Naive thymus-derived CD4-positive, alpha-beta T cell (primary cell): ENCODE measurements around the gene CMC1. TPM values are rescaled to one million over a fixed set of nuclear protein-coding genes. Genes with fewer than 3 reads are reported as not detected.
"Not testable (repeated sequence)": the region's sequence is repeated elsewhere in the genome, so short reads cannot be mapped to it uniquely, and the experiment has no call there.

Source experiments
- ATAC-seq: fragments of 150-1000 bp; cut with Tn5 transposase; 2 replicates; pipeline ENCODE4 v1.10.0; 2021; ENCODE audit warnings: mild to moderate bottlenecking, moderate library complexity
- CTCF ChIA-PET: fragments of 350-600 bp; sonication (Branson Sonifier 250); formaldehyde crosslinking; loops from one replicate; lab custom pipeline; 2021; ENCODE audit warnings: antibody characterized with exemption; lab: Charles Lee
- POLR2A ChIA-PET: fragments of 350-600 bp; sonication (Branson Sonifier 250); formaldehyde crosslinking; loops from one replicate; lab custom pipeline; 2021; ENCODE audit warnings: antibody characterized with exemption, inconsistent platforms; lab: Charles Lee
- DNase-seq, 9 donors: peaks; one replicate each; pipeline versions ENCODE4 v3.0.0 to v3.0.0-alpha.2; 2020 to 2022; ENCODE audit warnings: mixed read lengths in 1 of 9
- H3K27ac ChIP-seq: one replicate; pipeline ENCODE4 v1.7.0; 2013; ENCODE audit warnings: mild to moderate bottlenecking, low read depth, low read length, moderate library complexity
- H3K27me3 ChIP-seq, 2 donors: one replicate each; pipeline ENCODE4 v1.7.0; 2013; ENCODE audit warnings: low read length in 2 of 2, mild to moderate bottlenecking in 2 of 2, moderate library complexity in 2 of 2; ENCODE audit not compliant: control insufficient read depth in 2 of 2, insufficient read depth in 2 of 2
- H3K36me3 ChIP-seq, 3 experiments: 1 replicate in 2 of 3; 2 replicates in 1 of 3; pipeline ENCODE4 v1.7.0; 2013; ENCODE audit warnings: low read length in 3 of 3, mild to moderate bottlenecking in 3 of 3, moderate library complexity in 1 of 3; ENCODE audit not compliant: insufficient read depth in 3 of 3, control insufficient read depth in 2 of 3
- H3K4me1 ChIP-seq, 2 donors: one replicate each; pipeline ENCODE4 v1.7.0; 2013; ENCODE audit warnings: low read length in 2 of 2, mild to moderate bottlenecking in 2 of 2, moderate library complexity in 1 of 2; ENCODE audit not compliant: control insufficient read depth in 2 of 2, insufficient read depth in 2 of 2
- H3K4me3 ChIP-seq: 2 replicates; pipeline ENCODE4 v1.7.0; 2013; ENCODE audit warnings: mild to moderate bottlenecking, low read length
- H3K9me3 ChIP-seq, 3 experiments: 1 replicate in 2 of 3; 2 replicates in 1 of 3; pipeline ENCODE4 v1.7.0; 2013; ENCODE audit warnings: low read length in 3 of 3; ENCODE audit not compliant: control insufficient read depth in 2 of 3
- H3K27ac Mint-ChIP-seq, 9 donors: one replicate each; pipeline ENCODE4 v1.8.0; 2020 to 2022; ENCODE audit warnings: mixed read lengths in 9 of 9, mild to moderate bottlenecking in 8 of 9, moderate library complexity in 5 of 9, inconsistent platforms in 2 of 9
- H3K27me3 Mint-ChIP-seq, 5 donors: one replicate each; pipeline ENCODE4 v1.8.0; 2021 to 2022; ENCODE audit warnings: mixed read lengths in 5 of 5, mild to moderate bottlenecking in 1 of 5
- H3K36me3 Mint-ChIP-seq, 5 donors: one replicate each; pipeline ENCODE4 v1.8.0; 2020 to 2022; ENCODE audit warnings: mixed read lengths in 5 of 5, mild to moderate bottlenecking in 3 of 5, inconsistent platforms in 1 of 5
- H3K4me1 Mint-ChIP-seq, 7 donors: one replicate each; pipeline ENCODE4 v1.8.0; 2020 to 2022; ENCODE audit warnings: mixed read lengths in 7 of 7, mild to moderate bottlenecking in 3 of 7, inconsistent platforms in 1 of 7
- H3K4me3 Mint-ChIP-seq, 10 donors: one replicate each; pipeline ENCODE4 v1.8.0; 2020 to 2022; ENCODE audit warnings: mild to moderate bottlenecking in 10 of 10, mixed read lengths in 10 of 10, moderate library complexity in 6 of 10, inconsistent platforms in 2 of 10
- H3K9me3 Mint-ChIP-seq, 11 donors: one replicate each; pipeline ENCODE4 v1.8.0; 2020 to 2022; ENCODE audit warnings: mixed read lengths in 11 of 11, mild to moderate bottlenecking in 4 of 11, inconsistent platforms in 1 of 11, moderate library complexity in 1 of 11
- intact Hi-C, 2 donors: fragments of 100-400 bp; cut with micrococcal nuclease; formaldehyde crosslinking; loops; one replicate each; pipeline ENCODE4 v1.15.1; 2023
- polyA plus RNA-seq, 2 donors: library from polyadenylated mRNA; unstranded; fragments of 300-500 nt; fragmentation: Illumina TruSeq; gene quantifications; one replicate each; pipeline ENCODE4 v1.2.3, GENCODE V29; 2021
- total RNA-seq, 6 experiments: library from RNA in 5 of 6; stranded (reverse) in 5 of 6; gene quantifications; 1 replicate in 5 of 6; 2 replicates in 1 of 6; pipeline ENCODE4 v1.2.3 and lab custom pipeline; 2021 to 2026

CMC1 gene
- total and polyA plus RNA-seq, 7 experiments from 2014 or later, result 11.0 to 35.2 (median 15.5) TPM

DNA sequence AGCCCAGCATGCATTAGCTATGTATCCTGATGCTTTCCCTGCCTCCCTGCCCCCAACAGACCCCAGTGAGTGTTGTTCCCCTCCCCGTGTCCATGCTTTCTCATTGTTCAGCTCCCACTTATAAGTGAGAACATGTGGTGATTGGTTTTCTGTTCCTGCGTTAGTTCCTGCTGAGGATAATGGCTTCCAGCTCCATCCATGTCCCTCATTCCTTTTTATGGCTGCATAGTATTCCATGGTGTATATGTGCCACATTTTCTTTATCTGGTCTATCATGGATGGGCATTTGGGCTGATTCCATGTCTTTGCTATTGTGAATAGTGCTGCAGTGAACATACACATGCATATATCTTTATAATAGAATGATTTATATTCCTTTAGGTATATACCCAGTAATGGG, 28.5 kb downstream of the CMC1 start:
- peaks cover 26 to 69% (median 61%) of the 10 kb centered on the region in 5 donors for H3K36me3 Mint-ChIP-seq
- peaks cover 0 to 14% (median 6%) of the 10 kb centered on the region in 7 donors for H3K4me1 Mint-ChIP-seq
- H3K36me3 ChIP-seq, H3K4me3 ChIP-seq, H3K27me3 ChIP-seq, H3K4me3 Mint-ChIP-seq, DNase-seq, H3K27ac ChIP-seq, ATAC-seq, POLR2A ChIA-PET, intact Hi-C loops, H3K27ac Mint-ChIP-seq, H3K4me1 ChIP-seq, H3K9me3 ChIP-seq, H3K27me3 Mint-ChIP-seq: not testable (repeated sequence)
- H3K9me3 Mint-ChIP-seq, result peaks cover 17 to 40% (median 27%) of the 10 kb centered on the region in 11 donors
- CTCF ChIA-PET, result interaction anchor here (0.6 to 0.8 kb wide), 2 partner anchors 11 to 15 kb away, joined by 3 read pairs; no protein-coding TSS in a partner anchor

DNA sequence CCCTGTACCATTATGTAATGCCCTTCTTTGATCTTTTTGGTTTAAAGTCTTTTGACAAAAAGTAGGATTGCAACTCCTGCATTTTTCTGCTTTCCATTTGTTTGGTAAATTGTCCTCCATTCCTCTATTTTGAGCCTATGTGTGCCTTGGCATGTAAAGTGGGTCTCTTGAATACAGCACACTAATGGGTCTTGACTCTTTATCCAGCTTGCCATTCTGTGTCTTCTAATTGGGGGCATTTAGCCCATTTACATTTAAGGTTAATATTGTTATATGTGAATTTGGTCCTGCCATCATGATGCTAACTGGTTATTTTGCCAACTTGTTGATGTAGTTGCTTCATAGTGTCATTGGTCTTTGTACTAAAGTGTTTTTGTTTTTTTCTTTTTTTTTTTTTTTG, 32.4 kb downstream of the CMC1 start:
- Histone ChIP-seq H3K27ac (no peak overlapping the region), H3K4me1 (no peaks in the 10 kb centered on the region), H3K9me3 (peaks cover 0 to 5% (median 0%) of the 10 kb centered on the region in 3 experiments), H3K36me3 (peaks cover 0 to 10% (median 0%) of the 10 kb centered on the region in 3 experiments), H3K27me3 (no peaks in the 10 kb centered on the region), H3K4me3 (no peak overlapping the region)
- intact Hi-C loops, result no loop called here
- no peak for DNase-seq
- POLR2A ChIA-PET, result no interaction called here
- no peak overlapping the region for H3K4me3 Mint-ChIP-seq
- H3K27me3 Mint-ChIP-seq, result no peaks in the 10 kb centered on the region
- ATAC-seq, result no peak
- peaks cover 7 to 27% (median 11%) of the 10 kb centered on the region in 7 donors for H3K4me1 Mint-ChIP-seq
- peaks cover 28 to 71% (median 64%) of the 10 kb centered on the region in 5 donors for H3K36me3 Mint-ChIP-seq
- no peak overlapping the region for H3K27ac Mint-ChIP-seq
- H3K9me3 Mint-ChIP-seq, result peaks cover 17 to 42% (median 27%) of the 10 kb centered on the region in 11 donors
- CTCF ChIA-PET, result no interaction called here

DNA sequence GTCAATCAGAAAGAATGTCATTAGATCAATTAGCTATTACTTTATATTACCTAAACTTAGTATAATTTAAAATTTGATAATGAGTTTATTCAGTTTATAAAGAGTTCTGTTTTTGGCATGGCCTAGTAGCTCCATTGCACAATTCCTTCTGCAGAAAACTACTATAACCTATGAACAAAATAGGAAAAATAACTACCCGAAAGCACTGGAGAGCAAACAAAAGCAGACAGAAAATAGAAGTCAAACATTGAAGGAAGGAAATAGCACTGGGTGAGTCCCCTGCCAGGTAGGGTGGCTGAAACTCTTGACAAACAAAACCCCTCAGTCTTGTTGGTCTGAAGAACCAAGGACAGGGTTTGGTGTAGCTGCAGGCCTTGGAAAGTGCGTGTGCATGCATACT, 37.5 kb downstream of the CMC1 start:
- H3K4me3 ChIP-seq, result no peak overlapping the region
- ATAC-seq (no peak), DNase-seq (no peak)
- no peak overlapping the region for H3K27ac ChIP-seq
- Mint-ChIP-seq H3K9me3 (peaks cover under 1 to 12% (median 7%) of the 10 kb centered on the region in 11 donors), H3K4me1 (peaks cover 3 to 20% (median 9%) of the 10 kb centered on the region in 7 donors), H3K36me3 (peaks cover 8 to 24% (median 20%) of the 10 kb centered on the region in 5 donors), H3K4me3 (no peak overlapping the region), H3K27me3 (no peaks in the 10 kb centered on the region), H3K27ac (no peak overlapping the region)
- no peaks in the 10 kb centered on the region for H3K9me3 ChIP-seq
- POLR2A ChIA-PET, result no interaction called here
- H3K27me3 ChIP-seq, result no peaks in the 10 kb centered on the region
- no peaks in the 10 kb centered on the region for H3K4me1 ChIP-seq
- peaks cover 0 to 10% (median 0%) of the 10 kb centered on the region in 3 experiments for H3K36me3 ChIP-seq
- intact Hi-C loops, result no loop called here
- CTCF ChIA-PET, result interaction anchor here (0.7 to 0.9 kb wide), 2 partner anchors 19 to 611 kb away, joined by 3 to 4 read pairs; no protein-coding TSS in a partner anchor

DNA sequence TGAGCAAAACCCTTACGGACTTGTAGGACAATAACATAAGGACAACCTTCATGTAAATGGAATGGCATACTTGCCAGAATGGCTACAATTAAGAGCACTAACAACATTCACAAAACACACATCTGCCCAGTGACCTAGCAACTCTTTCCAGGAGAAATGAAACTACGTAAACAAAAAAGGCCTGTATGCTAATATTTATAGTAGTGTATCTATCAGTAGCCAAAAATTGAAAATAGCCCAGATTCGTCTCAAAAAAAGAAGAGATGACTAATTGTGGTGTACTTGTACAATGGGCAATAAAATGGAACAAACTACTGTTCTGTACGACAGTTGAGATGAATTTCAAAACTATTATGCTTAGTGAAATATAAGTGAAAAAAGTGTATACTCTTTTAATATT, 38.4 kb downstream of the CMC1 start:
- intact Hi-C loops, result no loop called here
- H3K27me3 ChIP-seq, result no peaks in the 10 kb centered on the region
- H3K27me3 Mint-ChIP-seq, result no peaks in the 10 kb centered on the region
- peaks cover 3 to 16% (median 13%) of the 10 kb centered on the region in 5 donors for H3K36me3 Mint-ChIP-seq
- H3K4me1 Mint-ChIP-seq, result peaks cover 3 to 22% (median 9%) of the 10 kb centered on the region in 7 donors
- ChIA-PET POLR2A (no interaction called here), CTCF (no interaction called here)
- H3K4me3 ChIP-seq, result no peak overlapping the region
- no peak for DNase-seq
- peaks cover 0 to 10% (median 0%) of the 10 kb centered on the region in 3 experiments for H3K36me3 ChIP-seq
- no peak overlapping the region for H3K4me3 Mint-ChIP-seq
- H3K9me3 Mint-ChIP-seq, result peaks cover 0 to 3% (median 1%) of the 10 kb centered on the region in 11 donors
- H3K4me1 ChIP-seq, result no peaks in the 10 kb centered on the region
- H3K9me3 ChIP-seq, result no peaks in the 10 kb centered on the region
- H3K27ac ChIP-seq, result no peak overlapping the region
- no peak for ATAC-seq
- no peak overlapping the region for H3K27ac Mint-ChIP-seq

DNA sequence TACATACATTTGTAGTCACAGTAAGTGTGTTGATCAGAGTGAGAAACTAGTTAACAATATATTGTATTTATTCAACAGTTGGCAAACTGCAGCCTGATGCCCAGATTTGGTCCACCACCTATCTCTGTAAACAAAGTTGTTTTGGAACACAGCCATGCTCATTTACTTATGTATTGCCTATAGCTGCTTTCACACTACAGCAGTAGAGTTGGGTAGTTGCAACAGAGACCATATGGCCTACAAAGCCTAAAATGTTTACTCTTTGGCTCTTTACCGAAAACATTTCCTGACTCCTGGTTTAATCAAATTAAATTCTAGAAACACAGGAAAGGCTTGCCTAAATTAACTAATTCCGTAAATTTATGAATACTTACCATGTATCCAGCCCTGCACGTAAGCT, 39.4 kb downstream of the CMC1 start:
- H3K27me3 Mint-ChIP-seq, result no peaks in the 10 kb centered on the region
- Histone ChIP-seq H3K4me1 (no peaks in the 10 kb centered on the region), H3K9me3 (no peaks in the 10 kb centered on the region), H3K27ac (no peak overlapping the region), H3K36me3 (peaks cover 0 to 3% (median 0%) of the 10 kb centered on the region in 3 experiments), H3K27me3 (no peaks in the 10 kb centered on the region), H3K4me3 (no peak overlapping the region)
- ChIA-PET POLR2A (no interaction called here), CTCF (no interaction called here)
- no peak overlapping the region for H3K4me3 Mint-ChIP-seq
- ATAC-seq (no peak), DNase-seq (no peak)
- intact Hi-C loops, result no loop called here
- no peak overlapping the region for H3K27ac Mint-ChIP-seq
- H3K4me1 Mint-ChIP-seq, result peaks cover 3 to 29% (median 15%) of the 10 kb centered on the region in 7 donors
- H3K9me3 Mint-ChIP-seq, result no peaks in the 10 kb centered on the region
- H3K36me3 Mint-ChIP-seq, result peaks cover 0 to 9% (median 7%) of the 10 kb centered on the region in 5 donors

DNA sequence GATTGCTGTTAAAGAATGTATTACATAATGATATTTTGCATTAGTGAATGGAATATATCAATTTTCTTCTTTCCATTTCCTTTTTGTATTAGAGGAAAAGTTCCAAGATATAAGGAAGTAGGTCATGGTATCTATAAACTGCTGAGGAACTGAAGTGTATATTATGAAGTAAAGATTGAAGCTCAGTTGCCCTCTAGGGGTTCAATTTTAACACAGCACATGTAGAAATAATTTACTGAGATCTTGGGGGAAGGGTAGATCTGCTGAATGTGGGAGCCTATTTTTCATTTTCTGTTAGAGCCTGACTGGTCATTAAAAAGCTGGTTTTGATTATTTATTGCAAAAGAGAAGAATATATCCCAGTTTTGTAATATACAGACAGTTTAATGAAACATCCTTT, 45.2 kb downstream of the CMC1 start:
- Histone ChIP-seq H3K4me3 (no peak overlapping the region), H3K4me1 (peaks cover 0 to 10% of the 10 kb centered on the region in 2 donors), H3K27me3 (no peaks in the 10 kb centered on the region), H3K9me3 (no peaks in the 10 kb centered on the region), H3K36me3 (no peaks in the 10 kb centered on the region), H3K27ac (no peak overlapping the region)
- CTCF ChIA-PET, result interaction anchor here (0.6 to 4.1 kb wide), 4 partner anchors 41 to 581 kb away, joined by 3 to 22 read pairs (median 8); no protein-coding TSS in a partner anchor
- H3K4me3 Mint-ChIP-seq, result peak overlapping the region in 1 of 10 donors; percentile 66
- DNase-seq, result peak in 6 of 9 donors; percentile 12 to 48 (median 36)
- peaks cover 0 to 15% (median 10%) of the 10 kb centered on the region in 5 donors for H3K36me3 Mint-ChIP-seq
- H3K4me1 Mint-ChIP-seq, result peaks cover 2 to 27% (median 13%) of the 10 kb centered on the region in 7 donors
- peak; percentile 85 for ATAC-seq
- no peak overlapping the region for H3K27ac Mint-ChIP-seq
- POLR2A ChIA-PET, result no interaction called here
- H3K27me3 Mint-ChIP-seq, result no peaks in the 10 kb centered on the region
- peaks cover 0 to 4% (median 0%) of the 10 kb centered on the region in 11 donors for H3K9me3 Mint-ChIP-seq
- intact Hi-C loops, result loop anchor here (1.0 to 5.0 kb wide), 10 partner anchors 30 to 574 kb away; partner anchors contain the start of gene CMC1 (in 1 of the 2)
